Pulmonary artery endothelial cell (primary cell): ENCODE data around the gene MKI67. TPM values are rescaled to one million over a fixed set of nuclear protein-coding genes. Genes with fewer than 3 reads are reported as not detected.
A peak's percentile ranks its signal among the peaks of the same experiment; 100 is the strongest.

Source experiments
- DNase-seq: peaks from one replicate; pipeline ENCODE4 v3.0.0-alpha.2; 2011; ENCODE audit warnings: low read depth, low spot score
- total RNA-seq: library from RNA; depleted of rRNA; stranded (reverse); fragments of >200 nt; gene quantifications from 2 replicates; pipeline ENCODE4 v1.2.3, GENCODE V29; 2014

MKI67 gene
- total RNA-seq, 1 donor from 2014 or later: 16.4 TPM

GRCh38 chr10:128083191-128083895 lies 42.9 kb downstream of the MKI67 start:
- DNase-seq: no peak

GRCh38 chr10:128081720-128082119 lies 44.5 kb downstream of the MKI67 start:
- no peak for DNase-seq

GRCh38 chr10:128081222-128081621 lies 45.0 kb downstream of the MKI67 start:
- DNase-seq: no peak

- DNase-seq: no peak
Observed at GRCh38 chr10:128080641-128081040, 45.6 kb downstream of the MKI67 start.

GRCh38 chr10:128080231-128080630 lies 46.0 kb downstream of the MKI67 start:
- no peak for DNase-seq

GRCh38 chr10:128078136-128078969 lies 47.9 kb downstream of the MKI67 start:
- DNase-seq: no peak

- DNase-seq: no peak
Observed at GRCh38 chr10:128077155-128077875, 48.9 kb downstream of the MKI67 start.

GRCh38 chr10:128074589-128074988 lies 51.6 kb downstream of the MKI67 start:
- DNase-seq: no peak

GRCh38 chr10:128073890-128074289 lies 52.3 kb downstream of the MKI67 start:
- no peak for DNase-seq

- DNase-seq: no peak
Observed at GRCh38 chr10:128072941-128073645, 53.1 kb downstream of the MKI67 start.

- DNase-seq: no peak
Observed at GRCh38 chr10:128072046-128072445, 54.2 kb downstream of the MKI67 start.

GRCh38 chr10:128071417-128071782 lies 54.8 kb downstream of the MKI67 start:
- DNase-seq: no peak

- no peak for DNase-seq
Observed at GRCh38 chr10:128070721-128071416, 55.4 kb downstream of the MKI67 start.

- no peak for DNase-seq
Observed at GRCh38 chr10:128070161-128070560, 56.1 kb downstream of the MKI67 start.

GRCh38 chr10:128069351-128070051 lies 56.7 kb downstream of the MKI67 start:
- peak; percentile 30 for DNase-seq

GRCh38 chr10:128068398-128069285 lies 57.6 kb downstream of the MKI67 start:
- DNase-seq: no peak

GRCh38 chr10:128067691-128068397 lies 58.4 kb downstream of the MKI67 start:
- DNase-seq: no peak

GRCh38 chr10:128066870-128067382 lies 59.3 kb downstream of the MKI67 start:
- no peak for DNase-seq
